T-helper 22 cell (primary cell): ENCODE results near the gene UTF1.

Source experiments
- DNase-seq: peaks from one replicate; pipeline ENCODE4 v3.0.0-alpha.2; 2020; ENCODE audit warnings: low read depth

UTF1 gene

GRCh38 chr10:133196936-133197758 lies 32.9 kb upstream of the UTF1 start:
- DNase-seq = no peak

GRCh38 chr10:133197786-133198185 lies 32.2 kb upstream of the UTF1 start:
- no peak for DNase-seq

DNA sequence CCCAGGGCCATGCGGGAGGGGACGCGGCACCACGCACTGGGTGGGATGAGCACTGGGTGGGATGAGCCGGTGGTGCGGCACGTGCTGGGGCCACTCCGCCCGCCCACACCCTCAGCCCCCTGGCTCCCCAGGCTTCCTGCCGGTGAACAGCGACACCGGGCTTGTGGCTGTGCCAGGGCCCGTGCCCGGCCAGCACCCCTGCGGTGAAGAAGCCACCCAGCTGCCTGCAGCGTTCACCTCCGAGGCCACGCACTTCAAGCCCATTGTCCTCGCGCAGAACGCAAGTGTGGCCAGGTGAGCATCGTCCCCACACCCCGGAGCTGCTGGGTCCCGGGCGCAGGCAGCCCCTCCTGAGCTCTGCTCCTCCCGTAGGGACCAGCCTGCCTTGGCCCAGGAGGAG lies 31.8 kb upstream of the UTF1 start:
- DNase-seq = no peak

DNA sequence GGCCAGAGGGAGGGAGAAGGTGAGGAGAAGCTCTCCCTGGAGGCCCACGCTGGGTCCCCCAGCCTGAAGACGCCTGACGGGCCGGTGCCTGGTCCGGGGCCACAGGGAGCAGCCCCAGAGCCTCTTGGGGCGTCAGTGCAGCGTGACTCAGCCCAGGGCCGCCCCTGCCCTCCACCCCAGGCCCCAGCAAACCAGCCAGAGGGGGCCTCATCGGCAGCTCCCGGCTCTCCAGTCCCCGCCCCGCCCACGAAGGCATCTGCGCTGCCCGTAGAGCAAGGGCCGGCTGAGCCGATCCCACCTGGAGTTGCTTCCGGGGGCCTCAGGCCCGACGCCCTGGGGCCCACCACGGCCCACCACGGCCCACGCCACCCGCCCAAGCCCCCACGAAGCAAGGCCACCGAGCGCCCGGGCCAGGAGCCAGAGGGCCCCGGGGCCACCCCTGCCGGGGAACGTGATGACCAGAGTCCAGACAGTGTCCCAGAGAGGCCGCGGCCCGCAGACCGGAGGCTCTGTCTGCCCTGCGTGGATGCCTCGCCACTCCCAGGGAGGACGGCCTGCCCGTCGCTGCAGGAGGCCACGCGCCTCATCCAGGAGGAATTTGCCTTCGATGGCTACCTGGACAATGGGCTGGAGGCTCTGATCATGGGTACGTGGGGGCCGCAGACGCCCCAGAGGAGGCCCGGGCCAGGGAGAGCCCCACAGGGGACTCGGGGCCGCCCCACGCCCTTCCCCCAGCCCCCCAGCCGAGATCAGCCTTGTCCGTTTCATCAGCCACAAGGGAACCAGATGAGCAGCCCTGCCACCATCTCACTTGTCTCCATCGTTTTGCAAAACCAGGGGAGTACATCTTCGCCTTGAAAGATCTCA lies 31.2 kb upstream of the UTF1 start:
- DNase-seq = no peak

DNA sequence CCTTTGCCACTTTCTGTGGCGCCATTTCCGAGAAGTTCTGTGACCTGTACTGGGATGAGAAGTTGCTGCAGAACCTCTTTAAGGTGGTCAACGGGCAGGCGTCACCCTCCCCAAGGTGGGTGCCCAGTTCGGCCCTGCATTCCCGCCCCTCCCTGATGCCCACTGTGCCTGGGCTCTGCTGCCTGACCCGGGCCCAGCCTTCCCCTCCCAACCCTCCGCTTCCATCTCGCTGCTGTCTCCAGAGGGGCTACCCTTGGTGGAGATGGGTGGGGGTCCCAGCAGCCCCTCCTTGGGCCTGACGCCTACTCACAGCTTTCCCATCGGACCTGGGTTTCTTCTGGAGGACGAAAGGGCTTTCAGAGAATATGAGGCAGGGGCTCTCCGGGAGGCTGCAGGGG lies 30.5 kb upstream of the UTF1 start:
- DNase-seq = no peak

- DNase-seq = no peak
These were observed 29.9 kb upstream of the UTF1 start for GRCh38 chr10:133199992-133200611.

GRCh38 chr10:133200621-133201031 lies 29.4 kb upstream of the UTF1 start:
- no peak for DNase-seq

DNA sequence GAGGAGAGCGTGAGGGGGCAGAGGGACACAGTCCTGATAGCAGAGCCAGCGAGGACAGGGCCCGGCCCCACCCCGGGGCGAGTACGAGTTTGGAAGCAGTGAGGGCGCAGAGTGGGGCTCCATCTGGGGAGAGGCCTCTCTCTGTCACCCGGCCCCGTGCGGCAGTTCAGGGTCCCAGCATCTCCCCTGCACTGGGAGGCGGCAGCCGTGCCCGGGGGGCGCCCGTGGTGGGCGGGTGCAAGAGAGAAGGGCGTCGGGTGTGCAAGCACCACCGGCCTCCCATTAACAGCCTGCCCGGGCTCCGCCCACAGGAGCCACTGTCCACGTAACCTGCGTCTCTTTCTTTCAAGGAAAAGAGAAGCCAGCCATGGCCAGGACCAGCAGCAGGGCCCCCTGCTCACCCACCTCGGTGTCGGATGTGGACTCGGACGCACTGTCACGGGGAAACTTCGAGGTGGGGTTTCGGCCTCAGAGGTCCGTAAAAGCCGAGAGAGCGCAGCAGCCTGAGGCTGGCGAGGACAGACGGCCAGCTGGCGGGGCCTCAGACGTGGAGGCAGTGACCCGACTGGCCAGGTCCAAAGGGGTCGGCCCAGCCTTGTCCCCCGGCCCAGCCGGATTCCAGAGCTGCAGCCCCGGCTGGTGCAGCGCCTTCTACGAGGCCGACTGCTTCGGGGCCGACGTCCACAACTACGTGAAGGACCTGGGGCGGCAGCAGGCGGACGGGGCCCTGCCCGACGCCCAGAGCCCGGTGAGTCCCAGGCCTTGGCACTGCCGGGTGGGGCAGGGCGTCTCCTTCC lies 28.7 kb upstream of the UTF1 start:
- no peak for DNase-seq

DNA sequence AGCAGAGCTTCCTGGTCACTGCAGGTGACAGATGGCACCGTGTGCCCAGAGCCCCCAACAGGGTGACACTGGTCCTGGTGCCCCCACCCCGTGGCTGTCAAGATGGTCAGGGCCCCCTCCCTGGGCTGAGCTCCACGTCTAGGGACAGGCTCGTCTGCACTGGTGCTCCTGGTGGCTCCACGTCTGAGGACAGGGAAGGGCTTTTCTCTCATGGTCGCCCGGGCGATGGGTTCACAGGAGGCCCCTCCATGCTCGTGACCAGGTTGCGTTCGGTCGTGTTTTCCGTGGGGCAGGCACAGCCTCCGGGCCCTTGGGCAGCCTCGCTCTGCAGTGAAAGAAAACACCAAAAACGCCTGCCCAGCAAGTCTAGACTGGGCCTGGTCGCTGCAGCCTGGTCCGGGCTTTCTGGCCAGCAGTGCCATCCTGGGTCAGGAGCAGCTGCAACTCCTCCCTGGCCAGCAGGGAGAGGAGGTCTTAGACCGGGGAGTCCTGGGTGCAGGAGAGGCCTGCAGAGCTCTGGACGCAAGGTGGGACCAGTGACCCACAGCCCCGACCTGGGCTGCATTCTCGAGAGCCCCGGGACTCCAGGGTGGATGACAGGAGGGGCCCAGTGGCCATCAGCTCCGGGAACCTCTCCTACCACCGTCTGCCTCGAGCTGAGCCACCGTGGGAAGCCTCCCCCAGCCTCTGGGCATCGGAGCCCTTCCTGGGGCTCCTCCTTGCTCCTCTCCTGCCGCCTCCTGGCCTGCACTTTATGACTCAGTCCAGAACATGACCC lies 27.9 kb upstream of the UTF1 start:
- no peak for DNase-seq

DNA sequence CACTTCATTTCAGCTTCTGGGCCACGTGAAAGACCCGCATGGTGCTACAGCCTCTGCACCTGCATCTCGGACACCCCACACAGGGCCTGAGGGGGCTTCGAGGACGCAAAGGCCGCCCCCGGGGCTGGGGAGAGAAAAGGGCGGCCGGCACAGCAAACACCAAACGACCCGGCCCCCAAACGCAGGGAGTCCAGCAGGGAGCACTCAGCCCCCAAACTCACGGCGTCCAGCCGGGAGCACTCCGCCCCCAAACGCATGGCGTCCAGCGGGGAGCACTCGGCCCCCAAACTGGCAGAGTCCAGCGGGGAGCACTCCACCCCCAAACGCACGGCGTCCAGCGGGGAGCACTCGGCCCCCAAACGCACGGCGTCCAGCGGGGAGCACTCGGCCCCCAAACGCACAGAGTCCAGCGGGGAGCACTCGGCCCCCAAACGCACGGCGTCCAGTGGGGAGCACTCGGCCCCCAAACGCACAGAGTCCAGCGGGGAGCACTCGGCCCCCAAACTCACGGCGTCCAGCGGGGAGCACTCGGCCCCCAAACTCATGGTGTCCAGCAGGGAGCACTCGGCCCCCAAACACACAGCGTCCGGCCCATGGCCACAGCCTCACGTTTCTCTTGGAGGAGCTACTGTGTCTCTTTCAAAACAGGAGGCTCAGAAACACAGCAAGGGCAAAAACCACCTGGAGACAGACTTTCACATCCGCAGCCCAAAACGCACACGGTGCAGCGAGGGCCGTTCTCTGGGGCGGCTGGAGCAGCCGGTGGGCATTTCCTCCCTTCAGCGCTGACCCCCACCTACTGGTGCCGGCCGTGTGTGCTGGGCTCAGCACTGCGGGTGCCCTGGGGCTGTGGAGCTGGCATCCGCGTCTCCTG lies 27.0 kb upstream of the UTF1 start:
- no peak for DNase-seq

- no peak for DNase-seq
These were observed 26.3 kb upstream of the UTF1 start for GRCh38 chr10:133203652-133204195.

GRCh38 chr10:133204226-133205015 lies 25.6 kb upstream of the UTF1 start:
- no peak for DNase-seq

GRCh38 chr10:133205146-133205545 lies 24.9 kb upstream of the UTF1 start:
- no peak for DNase-seq

- DNase-seq = no peak
These were observed 23.5 kb upstream of the UTF1 start for GRCh38 chr10:133206356-133207040.

DNA sequence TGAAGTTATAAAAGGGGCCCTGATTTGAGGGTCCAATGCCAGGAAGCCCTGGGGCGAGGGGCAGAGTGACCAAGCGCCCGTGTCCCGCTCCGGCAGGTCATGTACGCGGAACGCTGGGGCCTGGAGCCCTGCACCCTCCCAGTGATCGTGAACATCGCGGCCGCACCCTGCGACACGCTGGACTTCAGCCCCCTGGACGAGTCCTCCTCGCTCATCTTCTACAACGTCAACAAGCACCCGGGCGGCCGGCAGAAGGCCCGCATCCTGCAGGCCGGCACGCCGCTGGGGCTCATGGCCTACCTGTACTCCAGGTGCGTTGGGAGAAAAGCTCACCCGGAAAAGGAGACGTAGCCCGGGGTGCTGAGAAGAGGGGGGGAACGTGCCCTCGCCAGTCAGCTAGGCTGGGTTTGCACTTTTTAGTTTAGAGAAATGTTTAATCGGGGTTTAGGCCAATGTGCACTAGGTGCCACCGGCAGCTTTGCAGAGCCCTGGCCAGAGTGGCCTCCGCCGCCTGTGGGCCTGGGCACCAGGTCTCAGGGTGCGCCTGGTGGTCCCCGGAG lies 22.9 kb upstream of the UTF1 start:
- DNase-seq = no peak

DNA sequence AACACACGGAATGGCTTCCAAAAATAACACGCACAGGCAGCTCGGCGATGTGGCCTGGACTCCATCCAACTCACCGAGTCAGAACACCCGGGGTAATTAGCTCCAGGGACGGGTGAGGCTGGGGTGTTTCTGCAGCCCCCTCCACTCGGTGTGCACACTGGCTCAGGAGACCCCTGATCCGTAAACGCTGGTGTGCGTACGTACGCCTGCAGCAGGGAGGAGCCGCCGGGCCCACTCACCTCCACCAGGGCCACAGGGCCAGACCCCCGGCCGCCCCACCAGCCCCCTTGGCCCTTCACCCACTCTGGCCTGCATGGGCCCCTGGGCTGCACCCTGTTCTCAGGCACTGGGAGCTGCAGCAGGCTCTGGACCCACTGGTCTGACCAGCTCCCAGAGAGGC lies 22.4 kb upstream of the UTF1 start:
- no peak for DNase-seq

- DNase-seq = no peak
These were observed 21.6 kb upstream of the UTF1 start for GRCh38 chr10:133208466-133208865.

DNA sequence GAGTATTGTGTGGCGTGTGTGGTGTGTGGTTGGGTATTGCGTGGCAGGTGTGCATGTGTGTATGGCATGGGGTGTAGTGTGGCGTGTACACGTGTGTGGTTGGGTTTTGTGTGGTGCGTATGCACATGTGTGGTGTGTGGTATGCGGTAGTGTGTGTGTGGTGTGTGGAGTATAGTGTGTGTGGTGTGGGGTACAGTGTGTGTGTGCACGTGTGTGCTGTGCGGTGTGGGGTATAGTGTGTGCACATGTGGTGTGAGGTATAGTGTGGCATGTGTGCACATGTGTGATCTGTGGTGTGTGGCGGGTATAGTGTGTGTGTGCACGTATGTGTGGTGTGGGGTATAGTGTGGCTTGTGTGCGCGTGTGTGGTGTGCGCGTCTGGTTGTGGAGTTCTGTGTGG lies 20.9 kb upstream of the UTF1 start:
- no peak for DNase-seq
